Forelimb muscle (tissue), 1 donor: ENCODE data around the gene IDH3G. TPM values are rescaled to one million over a fixed set of nuclear protein-coding genes. Genes with fewer than 3 reads are reported as not detected.

Source experiments
- DNase-seq: peaks from one replicate; pipeline ENCODE4 v3.0.0-alpha.2; 2013; ENCODE audit warnings: low read depth
- polyA plus RNA-seq: library from polyadenylated mRNA; unstranded; fragments of 120-200 nt; gene quantifications from one replicate; pipeline ENCODE4 v1.2.1, GENCODE V29; 2013; ENCODE audit not compliant: insufficient read length

Gene IDH3G
- polyA plus RNA-seq, 1 donor, result 49.6 TPM

DNA sequence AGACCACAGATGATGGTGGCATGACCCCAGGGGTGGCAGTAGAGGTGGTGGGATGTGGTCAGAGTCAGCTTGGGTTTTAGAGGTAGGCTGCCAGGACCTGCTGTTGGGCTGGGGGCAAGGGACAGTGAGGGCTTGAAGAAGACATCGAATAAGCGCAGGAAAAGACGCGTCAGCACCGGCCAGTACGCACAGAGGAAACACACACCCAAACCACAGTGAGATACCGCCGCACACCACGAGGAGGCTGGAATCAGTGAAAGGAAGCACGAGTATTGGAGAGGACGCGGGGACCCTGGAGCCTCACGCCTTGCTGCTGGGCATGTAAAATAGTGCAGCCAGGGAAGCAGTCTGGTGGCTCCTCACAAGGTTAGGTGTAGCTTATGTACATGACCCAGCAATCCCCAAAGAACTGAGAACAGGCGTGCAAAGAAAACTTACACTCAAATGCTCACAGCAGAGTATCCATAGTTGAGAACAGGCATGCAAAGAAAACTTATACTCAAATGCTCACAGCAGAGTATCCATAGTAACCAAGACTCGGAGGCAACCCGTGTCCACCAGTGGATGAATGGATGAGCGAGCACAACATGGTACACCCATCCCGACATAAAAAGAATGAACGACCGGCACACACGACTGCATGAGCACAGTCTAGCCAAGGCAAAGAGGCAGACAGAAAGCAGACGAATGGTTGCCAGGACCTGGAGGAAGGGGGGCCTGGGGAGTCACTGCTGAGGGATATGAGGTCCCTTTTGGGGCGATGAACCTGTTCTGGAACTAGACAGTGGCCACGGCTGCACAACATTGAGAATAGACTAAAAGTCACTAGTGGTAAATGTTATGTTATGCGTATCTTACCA lies 22.9 kb upstream of the IDH3G start:
- DNase-seq, result no peak

DNA sequence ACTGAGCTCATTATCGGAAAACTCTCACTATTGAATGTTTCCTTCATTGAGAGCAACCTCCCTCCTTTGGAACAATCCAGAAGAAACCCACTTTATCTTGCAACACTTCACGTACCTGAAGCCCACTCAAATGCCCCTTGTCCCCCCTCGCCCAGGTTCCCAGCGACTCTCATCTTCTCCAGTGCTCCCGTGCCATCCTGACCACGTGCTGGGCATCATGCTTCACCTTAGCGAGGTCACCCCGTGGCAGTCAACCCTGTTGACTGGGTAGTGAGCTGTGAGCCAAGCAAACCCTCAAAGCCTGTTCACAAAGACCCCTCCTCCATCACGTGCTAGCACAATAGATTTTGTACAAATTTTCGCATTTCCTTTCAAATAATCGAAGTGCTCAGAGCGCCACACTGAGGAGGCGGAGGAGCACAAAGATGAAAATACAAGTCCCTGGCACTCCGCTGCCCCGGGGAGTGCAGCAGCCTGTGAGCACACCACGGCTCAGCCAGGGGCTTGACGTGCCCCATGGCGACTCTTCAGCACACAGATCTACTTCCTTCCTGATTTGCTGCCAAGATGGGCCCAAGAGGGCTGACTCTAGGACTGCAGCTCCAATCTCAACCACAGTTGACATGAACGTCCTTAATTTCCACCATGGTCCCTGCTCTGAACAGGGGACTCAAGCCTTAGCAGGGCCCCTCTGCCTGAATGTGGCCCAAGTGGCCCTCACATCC lies 20.6 kb upstream of the IDH3G start:
- no peak for DNase-seq

DNA sequence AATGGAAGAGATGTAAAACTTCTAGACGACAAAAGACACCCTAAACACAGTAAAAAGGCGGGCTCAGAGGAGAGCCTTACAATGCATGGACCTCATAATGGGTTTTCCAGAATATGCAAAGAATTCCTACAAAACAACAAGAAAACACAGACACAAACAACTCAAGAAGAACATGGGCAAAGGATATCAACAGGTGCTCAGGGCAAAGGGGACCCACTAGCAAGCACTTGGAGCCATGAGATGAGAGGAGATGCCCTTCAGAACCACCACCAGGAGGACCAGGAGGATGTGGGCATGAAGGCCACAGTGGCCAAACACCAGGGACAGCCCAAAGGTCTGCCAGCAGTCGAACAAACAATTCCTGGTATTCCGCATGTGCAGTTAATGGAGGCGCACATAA lies 19.0 kb upstream of the IDH3G start:
- no peak for DNase-seq

DNA sequence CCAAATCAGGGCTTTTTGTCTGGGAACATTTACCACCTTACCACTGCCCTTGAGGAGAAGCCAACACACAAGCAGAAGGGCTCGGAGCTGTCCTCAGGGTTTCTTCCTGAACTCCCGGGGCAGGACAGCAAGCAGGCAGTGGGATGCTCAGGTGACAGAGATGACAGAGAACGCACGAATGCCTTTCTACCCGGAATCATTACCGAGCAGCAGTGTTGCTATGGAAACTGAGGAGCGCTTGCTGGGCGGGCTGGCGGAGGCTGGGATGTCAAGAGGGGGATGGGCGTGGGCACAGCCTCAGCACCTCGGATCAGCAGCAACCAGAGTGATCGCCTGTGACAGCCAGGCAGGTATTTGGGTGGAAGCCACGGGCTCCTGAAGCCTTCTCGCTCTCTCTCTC lies 18.0 kb upstream of the IDH3G start:
- no peak for DNase-seq

DNA sequence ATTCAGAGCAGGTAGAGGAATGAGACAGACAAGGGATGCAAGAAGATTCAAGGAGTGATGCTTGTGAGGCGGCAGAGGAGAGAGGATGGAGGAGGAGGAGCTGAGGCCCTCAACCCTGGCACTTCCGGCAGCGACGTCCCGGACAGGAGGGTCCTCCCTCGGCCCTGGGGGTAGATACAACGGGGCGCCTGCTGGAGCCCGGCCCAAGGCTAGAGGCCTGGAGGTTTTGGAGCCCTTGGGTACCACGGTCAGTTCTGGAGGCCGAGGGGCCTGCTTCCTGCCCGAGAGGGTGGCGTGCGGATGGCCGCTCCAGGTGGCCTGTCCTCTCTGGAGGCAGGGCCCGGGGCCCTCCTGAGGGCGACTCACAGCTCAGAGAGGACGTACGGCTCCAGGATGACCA lies 13.8 kb upstream of the IDH3G start:
- DNase-seq, result no peak

DNA sequence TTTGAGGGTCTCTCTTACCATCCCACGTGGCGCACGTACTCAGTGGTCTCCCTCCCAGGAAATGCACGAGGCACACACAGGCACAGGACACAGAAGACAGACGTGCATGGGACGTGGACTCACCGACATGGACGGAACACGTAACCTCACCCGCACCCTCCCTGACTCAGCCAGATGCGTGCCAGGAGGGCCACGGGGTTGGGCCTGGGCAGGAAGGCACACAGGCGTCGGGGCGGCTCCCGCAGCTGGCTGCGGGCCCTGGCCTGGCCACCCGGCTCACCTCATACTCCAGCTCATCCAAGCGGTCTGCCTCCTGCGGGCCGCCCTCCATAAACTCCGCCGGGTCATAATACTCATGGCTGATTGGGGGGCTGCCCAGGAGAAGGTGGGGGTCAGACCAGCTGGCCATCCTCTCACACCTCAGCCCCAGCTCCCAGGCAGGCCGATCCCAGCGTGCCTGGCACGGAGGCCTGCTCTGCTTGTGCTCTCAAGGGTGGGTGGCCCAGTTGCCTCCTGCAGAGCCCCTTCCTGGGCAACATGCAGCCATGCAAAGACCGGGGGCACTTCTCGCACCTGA lies 12.9 kb upstream of the IDH3G start:
- DNase-seq, result no peak

DNA sequence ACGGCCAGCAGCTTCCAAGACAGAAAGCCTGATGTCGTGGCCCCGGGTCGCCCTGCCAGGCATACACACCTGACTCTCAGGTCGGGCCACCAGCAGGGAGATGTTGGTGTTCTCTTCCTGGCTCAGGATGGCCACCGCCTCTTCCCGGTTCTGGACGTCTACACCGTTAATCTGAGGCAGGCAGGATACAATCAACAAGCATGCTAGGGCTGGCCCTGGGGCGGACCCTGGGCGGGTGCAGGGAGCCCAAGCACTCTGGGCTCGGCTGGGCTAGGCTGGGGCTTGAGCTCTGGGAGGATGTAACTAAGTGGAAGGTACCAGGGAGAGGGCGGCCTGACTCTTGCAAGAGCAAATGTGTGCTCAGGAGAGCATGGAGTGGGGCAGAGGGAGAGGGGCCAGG lies 11.3 kb upstream of the IDH3G start:
- DNase-seq, result no peak

DNA sequence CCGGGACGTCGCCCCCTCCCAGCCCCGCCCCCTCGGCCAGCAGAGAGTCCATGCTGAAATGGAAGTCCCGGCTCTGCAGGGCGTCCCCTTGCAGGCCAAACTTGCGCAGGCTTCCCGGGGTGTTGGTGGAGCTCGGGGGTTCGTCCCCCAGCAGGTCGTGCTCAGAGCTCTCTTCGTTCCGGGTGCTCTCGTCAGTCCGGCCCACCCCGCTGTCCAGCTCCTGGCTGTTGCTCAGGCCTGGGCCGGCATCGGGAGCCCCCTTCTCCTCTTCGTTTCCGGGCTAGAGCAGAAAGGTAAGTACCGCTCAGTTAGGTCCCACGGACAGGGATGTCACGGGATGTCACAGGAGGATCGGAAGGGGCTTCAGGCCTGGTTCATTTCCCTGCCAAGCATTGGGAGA lies 10.4 kb upstream of the IDH3G start:
- no peak for DNase-seq

DNA sequence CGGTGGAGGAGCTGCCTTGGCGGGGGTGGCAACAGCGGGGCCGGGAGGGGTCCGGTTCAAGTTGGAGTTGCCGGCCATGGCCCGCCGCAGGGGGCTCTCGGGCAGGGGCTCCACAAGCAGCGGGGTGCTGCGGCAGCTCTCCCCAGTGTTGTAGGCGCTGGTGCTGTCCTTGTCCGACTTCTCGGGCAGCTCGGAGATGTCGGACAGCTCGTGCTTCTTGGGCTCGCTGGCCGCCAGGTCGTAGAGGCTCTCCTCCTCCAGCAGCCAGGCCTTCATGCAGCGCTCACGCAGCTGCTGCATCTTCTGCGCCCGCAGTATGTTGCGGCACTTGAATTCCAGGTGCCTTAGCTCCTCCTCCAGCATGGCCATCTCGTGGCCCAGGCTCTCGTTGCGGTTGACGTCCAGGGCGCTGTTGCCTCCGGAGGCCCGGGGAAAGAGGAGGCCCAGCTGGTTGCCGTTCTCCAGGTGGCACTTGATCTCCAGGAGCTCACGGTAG lies 10.0 kb upstream of the IDH3G start:
- DNase-seq, result no peak

DNA sequence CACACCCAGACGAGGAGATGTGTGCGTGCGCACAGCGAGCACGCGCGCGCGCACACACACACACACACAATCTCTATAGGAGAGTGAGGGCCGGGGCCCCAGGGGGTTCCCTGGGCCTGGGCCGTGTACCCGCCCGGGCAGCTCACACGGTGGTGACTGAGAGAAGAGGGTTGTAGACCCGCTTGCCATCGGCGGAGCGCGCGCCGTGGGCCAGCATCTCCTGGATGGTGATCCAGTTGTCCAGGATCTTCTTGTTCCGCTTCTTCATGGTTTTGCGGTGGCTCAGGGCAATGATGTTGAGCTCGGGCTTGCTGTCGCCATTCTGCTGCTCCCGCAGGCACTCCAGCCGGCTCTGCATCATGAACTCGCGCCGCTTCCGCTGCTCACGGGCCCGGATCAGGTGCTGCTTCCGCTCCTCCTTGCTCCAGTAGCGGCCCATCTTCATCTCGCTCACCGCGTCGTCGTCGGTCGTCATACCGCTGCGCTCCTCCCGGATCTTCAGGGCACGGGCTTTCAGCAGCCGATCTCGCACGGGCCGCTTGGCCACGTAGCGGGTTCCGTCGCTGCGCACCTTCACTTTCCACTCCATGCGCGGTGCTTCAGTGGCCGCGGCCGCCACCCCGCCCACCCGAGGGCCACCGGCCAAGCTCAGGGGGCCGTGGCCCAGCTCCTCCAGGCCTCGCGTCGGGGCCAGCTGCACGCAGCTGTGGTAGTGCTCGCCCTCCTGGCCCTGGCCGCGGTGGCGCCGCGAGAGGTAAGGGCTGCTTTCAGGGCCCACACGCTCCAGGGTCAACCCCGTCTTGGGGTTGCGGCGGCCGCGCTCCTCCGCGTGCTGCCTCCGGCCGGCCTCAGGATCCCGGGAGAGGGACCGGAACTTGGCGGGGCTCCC lies 9.3 kb upstream of the IDH3G start:
- DNase-seq, result no peak

DNA sequence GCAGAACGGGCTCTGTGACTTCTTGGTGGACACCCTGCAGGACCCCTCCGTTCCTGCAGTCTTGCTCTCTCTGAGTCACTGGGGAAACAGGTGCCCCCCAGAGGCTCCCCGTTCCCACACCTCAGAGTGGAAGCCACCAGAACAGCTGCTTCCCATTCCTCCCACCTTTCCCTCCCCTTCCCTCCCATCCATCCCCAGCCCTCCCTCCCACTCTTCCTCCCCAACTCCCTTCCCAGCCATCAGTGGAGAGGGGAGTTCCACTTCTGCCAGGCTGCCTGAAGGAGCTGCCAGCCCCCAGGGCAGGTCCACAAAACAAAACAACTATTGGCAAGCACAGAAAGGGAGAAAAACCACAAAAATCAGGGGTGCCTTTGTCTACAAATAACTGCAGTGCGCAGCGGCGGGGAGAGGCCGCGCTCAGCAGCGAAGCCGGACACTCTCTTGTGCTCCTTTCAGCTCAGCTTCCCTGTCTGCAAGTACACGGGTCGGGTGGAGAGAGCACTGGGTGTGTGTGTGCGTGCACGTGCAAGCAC lies 8.4 kb upstream of the IDH3G start:
- no peak for DNase-seq

DNA sequence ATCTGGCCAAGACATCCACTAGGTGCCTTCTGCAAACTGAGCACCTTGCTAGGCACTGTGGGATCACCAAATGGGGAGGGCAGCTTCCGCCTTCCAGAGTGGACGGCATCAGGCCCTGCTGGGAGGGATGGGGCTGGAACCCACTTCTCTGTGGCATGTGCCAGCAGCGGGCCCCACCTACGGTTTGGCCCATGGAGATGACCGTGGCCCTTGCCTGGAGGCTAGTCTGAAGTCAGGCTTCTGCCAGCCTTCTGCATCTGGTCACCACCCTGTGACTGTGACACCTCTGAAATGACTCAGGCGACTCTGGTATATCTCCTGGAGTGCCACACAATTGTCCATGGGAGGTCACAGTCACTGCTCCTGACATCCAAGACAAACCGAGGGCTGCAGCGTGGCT lies 7.5 kb upstream of the IDH3G start:
- DNase-seq, result no peak

DNA sequence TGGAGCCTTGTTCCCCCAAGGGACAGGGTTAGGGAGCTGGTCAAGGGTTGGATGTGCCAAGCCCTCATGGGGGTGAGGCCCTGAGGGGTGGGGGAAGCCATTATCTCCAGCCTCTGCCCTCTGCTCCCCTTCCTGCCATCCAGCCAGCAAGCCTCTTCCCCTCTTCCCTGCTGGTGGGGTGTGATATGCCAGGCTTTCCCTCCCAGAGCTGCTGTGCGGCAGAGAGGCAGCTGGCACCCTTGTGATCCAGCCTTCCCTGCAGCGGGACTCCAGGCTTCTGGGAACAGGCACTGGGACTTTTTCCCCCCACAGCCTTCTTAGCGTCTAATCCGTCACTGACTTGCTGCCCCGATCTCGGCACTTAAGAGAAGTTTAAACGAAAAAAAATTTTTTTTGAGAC lies 6.6 kb upstream of the IDH3G start:
- DNase-seq, result no peak

DNA sequence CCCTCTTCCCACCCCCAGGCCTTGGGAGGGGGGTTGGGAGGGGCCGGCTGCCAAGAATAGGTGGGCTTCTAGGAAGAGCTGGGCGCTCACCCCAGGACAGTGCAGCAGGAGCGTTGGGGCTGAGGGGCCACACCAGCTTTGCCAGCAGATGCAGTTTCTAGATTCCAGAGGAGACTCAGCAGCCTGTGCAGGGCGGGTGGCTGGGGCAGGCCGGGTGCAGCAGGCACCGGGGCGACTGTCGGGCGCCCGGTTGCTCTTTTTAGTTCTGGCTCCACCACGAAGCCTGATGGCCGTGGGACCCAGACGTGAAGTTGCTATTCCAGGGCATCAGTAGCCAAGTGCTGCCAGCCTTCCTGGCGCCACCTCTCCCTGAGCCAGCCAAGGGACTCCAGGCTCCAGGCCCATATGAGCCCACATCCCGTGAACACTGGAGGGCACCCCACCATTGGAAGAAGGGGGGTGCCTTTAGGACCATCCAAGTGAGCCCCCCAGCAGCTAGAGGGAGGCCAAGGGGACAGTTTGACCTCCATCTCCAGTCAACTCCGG lies 6.1 kb upstream of the IDH3G start:
- DNase-seq, result no peak

DNA sequence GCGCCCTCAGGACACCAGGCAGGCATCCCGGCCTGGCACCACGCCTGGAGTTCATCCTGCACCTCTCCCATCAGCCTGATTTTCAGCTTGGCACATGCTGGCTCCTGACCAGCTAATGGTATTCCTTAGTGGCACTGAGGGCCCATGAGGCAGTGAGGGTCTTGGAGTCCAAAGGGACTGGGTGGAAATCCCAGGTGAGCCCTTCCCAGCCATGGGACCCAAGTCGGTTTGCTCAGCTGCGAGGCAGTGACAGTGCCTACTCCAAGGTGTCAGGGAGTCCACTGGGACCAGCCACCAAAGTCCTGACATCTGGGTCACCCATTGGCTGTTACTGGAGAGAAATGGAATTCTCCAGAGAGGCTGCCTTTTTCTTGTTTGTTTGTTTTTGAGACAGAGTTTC lies 5.2 kb upstream of the IDH3G start:
- DNase-seq, result no peak

DNA sequence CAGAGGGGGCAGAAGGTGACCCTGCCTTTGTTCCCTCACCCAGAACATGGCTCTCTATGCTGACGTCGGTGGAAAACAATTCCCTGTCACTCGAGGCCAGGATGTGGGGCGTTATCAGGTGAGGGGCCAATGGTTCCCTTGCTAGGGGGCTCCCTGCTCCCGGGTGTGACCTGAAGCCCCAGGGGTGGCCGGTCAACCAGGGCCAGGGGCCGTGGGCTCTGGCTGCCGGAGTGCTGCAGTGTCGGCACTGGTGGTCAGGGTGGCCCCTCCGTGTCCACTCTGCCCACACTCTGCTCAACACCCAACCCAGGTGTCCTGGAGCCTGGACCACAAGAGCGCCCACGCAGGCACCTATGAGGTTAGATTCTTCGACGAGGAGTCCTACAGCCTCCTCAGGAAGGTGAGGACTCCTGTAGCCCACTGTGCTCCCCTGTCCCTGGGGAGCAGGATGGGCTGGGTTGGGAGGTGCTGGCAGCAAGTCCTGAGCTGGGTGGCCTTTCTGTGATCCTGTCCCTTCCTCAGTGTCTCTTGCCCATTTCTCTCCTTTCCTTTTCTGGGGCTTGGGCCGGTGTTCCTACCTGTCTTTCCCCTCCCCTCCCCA lies 3.3 kb upstream of the IDH3G start:
- DNase-seq, result no peak

DNA sequence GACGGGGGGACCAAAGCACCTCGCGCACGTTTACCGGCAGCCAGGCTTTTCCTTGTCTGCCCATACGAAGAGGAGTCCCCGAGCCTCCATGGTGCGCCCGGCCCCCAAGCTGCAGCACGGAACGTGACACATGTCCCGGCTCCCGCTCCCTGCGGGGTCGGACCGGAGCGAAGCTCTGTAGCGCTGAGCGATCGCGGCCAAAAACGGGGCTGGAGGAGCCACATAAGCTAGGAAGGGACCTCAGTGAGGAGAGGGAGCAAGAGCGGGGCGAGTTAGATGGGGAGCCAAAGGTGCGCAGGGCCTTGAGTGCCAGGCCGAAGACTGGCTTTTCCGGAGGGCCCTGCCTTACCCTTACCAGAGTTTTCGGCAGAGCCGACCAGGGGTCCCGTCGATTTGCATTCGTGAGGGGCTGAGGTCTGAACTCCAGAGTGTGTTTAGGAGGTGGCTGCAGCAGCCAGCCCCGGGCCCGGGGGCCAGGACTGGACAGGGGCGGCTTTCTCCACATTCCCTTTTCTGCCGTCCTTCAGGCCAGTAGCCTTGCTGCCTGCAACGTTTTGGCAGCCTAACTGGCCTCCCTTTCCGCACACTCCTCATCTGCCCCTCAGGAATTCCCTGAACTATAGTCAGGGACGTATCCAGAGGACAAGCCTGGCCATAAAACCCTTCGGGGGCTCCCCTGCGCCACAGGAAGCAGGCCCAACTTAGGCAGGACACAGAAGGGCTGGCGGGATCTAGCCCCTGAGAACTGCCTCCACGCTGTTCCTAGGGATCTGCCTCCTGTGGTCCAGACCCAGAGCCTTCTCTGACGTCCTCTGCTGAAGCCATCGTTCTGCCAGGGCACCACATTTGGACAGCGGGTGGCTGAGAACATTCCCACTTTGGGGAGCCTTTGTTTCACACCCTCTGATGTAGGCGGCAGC lies 982 bp upstream of the IDH3G start:
- DNase-seq, result no peak

DNA sequence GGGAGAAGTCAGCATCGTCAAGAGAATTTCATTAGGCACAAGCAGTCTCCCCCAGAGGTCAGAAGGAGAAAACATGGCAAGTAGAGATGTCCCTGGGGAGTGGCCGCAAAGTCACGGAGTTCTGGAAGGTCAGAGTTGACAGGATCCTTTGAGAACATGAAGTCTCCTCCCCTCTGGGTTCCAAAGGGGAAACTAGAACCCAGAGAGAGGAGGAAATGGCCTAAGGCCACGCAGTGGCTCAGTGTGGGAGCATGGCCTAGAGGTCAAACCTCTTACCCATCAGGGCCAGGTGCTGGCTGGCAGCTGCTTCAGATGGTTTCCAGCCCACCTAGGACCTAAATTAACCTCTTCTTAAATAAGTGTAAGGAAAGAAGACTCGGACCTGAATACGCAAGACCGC lies 884 bp downstream of the IDH3G start:
- no peak for DNase-seq

DNA sequence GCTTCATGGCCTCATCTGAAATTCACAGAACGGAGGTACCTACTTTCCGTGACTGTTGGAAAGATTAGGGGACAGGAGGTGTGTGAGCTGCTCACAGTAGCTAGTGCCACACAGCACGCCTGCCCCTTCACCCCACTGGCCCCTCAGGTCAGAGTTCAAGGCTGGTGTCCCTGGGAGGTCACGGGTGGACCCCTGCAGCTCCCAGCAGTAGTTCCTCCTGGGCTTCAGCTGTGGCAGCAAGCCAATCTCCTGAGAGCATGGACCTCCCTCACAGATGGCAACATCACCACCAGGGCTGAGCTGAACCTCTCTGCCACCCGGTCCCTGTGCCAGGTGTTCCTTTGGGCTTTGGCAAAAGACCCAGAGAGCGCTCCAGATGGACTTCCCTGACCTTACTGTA lies 1.8 kb downstream of the IDH3G start:
- DNase-seq, result no peak
